ENCODE measurements around the gene KNG1. TPM values are rescaled to one million over a fixed set of nuclear protein-coding genes. Genes with fewer than 3 reads are reported as not detected.
A peak's percentile ranks its signal among the peaks of the same experiment; 100 is the strongest.

KNG1 gene
- total RNA-seq, 1 experiment from 2014 or later, result 0.25 TPM

GRCh38 chr3:186775999-186776398 lies 58.8 kb downstream of the KNG1 start:
- RAD21 ChIA-PET (ENCODE audit: low non-redundant PET in 1 of 2, low total read pairs in 2 of 2, uncharacterized antibody in 2 of 2, unreplicated experiment in 2 of 2), result no interaction called here

More at GRCh38 chr3:186775999-186776398, 58.8 kb downstream of the KNG1 start:
- Histone ChIP-seq H3K27ac (ENCODE audit: low read depth, low read length) (no peak overlapping the region), H4K20me1 (ENCODE audit: insufficient read depth) (no peaks in the 10 kb centered on the region), H3K4me1 (ENCODE audit: control insufficient read depth in 1 of 2, insufficient read depth in 2 of 2, low read length in 2 of 2) (no peaks in the 10 kb centered on the region), H3K27me3 (ENCODE audit: insufficient read depth, low read length) (no peaks in the 10 kb centered on the region), H3K4me2 (ENCODE audit: low read length) (no peak overlapping the region), H3K9me3 (ENCODE audit: control insufficient read depth in 1 of 2, insufficient read depth in 1 of 2, low read depth in 1 of 2, low read length in 2 of 2) (no peaks in the 10 kb centered on the region), H3K36me3 (ENCODE audit: control insufficient read depth in 1 of 2, insufficient read depth in 2 of 2, low read length in 2 of 2) (no peaks in the 10 kb centered on the region), H2AFZ (ENCODE audit: low read depth, low read length, poor library complexity, severe bottlenecking) (no peak overlapping the region), H3K4me3 (replicated peaks in 1 of 2; ENCODE audit: low read depth in 1 of 2, low read length in 2 of 2) (no peak overlapping the region), H3K79me2 (ENCODE audit: insufficient read depth, low read length) (no peaks in the 10 kb centered on the region), H3K9ac (ENCODE audit: low read length) (no peak overlapping the region), H3K9me2 (ENCODE audit: insufficient read depth) (no peaks in the 10 kb centered on the region)
- no TSS peak for BruUV-seq (replicated peaks)
- intact Hi-C loops (cut with micrococcal nuclease), result no loop called here
- TF ChIP-seq EZH2 (IDR thresholded peaks at IDR 0.05) (no peak), EZH2phosphoT487 (IDR thresholded peaks at IDR 0.05; ENCODE audit: borderline replicate concordance) (no peak), CBX3 (IDR thresholded peaks at IDR 0.05; ENCODE audit: low read depth) (no peak), CTCF (IDR thresholded peaks at IDR 0.05 in 2 of 3, conservative IDR thresholded peaks at IDR 0.05 in 1 of 3; ENCODE audit: borderline replicate concordance in 1 of 3, insufficient read depth in 1 of 3, low read depth in 2 of 3, low read length in 2 of 3) (0 out of 6 replicates have a peak, but pooled peaks of 2 of the 3 experiments have one; percentile 10 to 21)
- TF ChIP-seq, protein P1, sequence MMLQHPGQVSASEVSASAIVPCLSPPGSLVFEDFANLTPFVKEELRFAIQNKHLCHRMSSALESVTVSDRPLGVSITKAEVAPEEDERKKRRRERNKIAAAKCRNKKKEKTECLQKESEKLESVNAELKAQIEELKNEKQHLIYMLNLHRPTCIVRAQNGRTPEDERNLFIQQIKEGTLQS (IDR thresholded peaks at IDR 0.05), result no peak
- no peak for DNase-seq (ENCODE audit: low read depth, low spot score)
- ChIA-PET CTCF (no interaction called here), POLR2A (no interaction called here)
- peak; percentile 71 for ATAC-seq

Measured in HCT116 (cell line).